Endometrial microvascular endothelial cells (primary cell): ENCODE results near the gene FRMPD4. TPM values are rescaled to one million over a fixed set of nuclear protein-coding genes. Genes with fewer than 3 reads are reported as not detected.

ENCODE experiments used
- in situ Hi-C: cut with HindIII; loops from 2 replicates; pipeline ENCODE4 v1.10.0; 2017; ENCODE audit warnings: low sequenced_read_pairs, low pct_unique_long_range_greater_than_20kb; ENCODE audit errors: inconsistent ontology term
- total RNA-seq: library from RNA; depleted of rRNA; stranded (reverse); fragments of >200 nt; gene quantifications from one replicate; pipeline ENCODE4 v1.2.3, GENCODE V29; 2015; ENCODE audit errors: inconsistent ontology term

The FRMPD4 gene
- total RNA-seq, 1 donor from 2014 or later = not detected

DNA sequence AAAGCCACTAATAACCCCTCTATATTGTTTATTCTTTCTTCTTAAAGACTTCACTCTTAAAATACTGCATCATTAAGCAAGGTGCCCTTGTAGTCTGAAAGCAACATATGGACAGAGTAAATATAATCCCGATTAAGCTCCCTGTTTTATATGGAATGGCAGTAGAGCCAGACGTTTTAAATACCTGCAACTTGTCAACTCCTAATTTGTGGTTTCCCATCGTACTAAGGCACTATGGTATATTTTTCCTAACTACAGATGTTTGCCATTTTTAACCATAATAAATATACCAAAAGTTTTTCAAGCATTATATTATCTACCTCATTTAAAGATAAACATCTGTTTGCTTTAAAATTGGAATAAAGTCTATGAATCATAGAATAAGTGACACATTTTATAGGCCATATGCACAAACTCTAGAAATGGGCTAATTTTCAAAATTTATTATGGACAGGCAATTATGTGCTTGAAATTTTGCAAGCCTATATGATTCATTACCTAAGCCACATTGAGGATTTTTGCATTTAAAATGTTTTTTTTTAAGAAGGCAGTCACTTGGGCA, 194.6 kb downstream of the FRMPD4 start:
- in situ Hi-C loops = no loop called here

DNA sequence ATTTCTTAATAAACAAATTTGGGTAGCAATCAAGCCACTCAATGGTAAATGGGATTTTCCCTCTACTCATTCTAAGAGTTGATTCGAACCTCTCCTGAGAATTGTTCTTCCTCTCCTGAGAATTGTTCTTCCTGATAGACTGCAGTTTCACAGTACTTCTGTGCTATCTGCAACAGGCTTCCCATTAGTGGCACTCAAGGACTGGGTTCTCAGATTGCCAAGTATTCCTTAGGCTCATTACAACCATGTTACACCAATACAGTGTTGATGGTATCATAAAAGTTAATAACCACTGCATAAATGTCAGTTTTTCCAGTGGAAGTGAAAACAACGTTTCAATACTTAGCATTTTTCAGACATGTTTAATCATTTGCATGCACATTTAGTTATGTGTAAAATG, 201.6 kb downstream of the FRMPD4 start:
- in situ Hi-C loops = no loop called here

DNA sequence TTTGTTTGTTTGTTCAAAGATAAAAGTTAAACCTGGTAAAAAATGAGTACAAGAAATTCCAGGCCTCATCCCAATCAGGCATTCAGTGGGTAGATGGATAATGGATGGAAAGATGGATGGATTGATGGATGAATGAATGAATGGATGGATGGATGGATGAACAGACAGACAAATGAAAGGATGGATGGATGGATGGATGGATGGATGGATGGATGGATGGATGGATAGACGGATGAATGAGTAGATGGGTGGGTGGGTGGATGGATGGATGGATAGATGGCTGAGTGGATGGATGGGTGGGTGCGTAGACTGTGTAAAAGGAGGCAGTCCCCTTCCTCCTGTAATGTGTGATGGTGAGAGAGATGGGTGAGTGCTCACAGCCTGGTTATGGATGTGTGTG, 206.7 kb downstream of the FRMPD4 start:
- in situ Hi-C loops = no loop called here

DNA sequence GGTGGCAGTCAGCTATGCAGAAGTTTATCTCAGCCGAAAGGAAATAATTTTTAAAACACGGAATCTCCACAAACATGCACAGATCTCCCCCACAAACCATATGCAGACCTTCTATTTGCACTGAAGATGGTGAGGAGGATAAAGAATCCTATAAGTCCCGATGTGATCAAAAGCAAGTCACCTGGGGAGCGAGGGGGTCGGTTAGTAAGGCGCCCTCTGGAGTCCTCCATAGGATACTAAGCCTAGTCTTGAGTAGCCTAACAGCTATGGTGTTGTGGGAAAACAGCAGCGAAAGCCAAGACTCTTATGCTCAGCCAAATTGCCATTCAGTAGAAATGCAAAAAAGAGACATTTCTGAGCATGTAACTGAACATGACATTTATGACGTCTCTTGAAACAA, 210.9 kb downstream of the FRMPD4 start:
- in situ Hi-C loops = no loop called here

DNA sequence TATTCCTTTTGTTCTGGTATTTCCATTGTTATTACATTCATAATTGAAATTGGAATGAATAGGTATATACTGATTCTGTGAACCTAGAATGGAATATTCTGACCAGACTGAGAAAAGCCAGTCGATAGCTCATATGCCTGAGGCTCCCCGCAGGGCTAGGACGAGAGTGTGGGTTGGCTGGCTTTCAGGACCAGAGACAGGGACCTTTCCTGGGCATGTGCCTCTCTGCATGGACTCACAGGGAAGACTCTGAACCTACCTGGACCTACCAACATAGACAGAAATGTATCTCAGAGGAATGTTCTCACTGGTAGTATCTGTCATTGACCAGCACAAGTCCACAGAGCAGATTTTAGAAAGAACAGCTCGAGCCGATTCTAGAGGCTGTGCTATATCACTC, 214.6 kb downstream of the FRMPD4 start:
- in situ Hi-C loops = no loop called here

DNA sequence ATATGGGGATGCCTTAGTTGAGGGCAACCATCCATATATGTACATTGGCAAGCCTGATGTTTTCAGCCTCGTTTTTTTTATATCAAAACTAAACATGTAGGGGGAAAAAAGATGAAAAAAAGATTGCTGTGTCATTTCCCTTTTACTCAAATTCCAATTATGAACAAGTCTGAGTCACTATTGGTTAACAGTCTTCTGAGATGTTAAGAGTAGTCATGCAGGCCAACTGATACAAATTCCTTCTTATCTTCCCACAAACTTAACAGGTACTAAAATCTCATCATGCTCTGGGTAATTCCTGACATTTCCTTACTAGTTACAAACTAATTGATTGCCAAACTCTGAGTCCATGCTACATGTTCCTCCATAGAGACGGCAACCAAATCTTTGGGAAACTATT, 222.1 kb downstream of the FRMPD4 start:
- in situ Hi-C loops = no loop called here

DNA sequence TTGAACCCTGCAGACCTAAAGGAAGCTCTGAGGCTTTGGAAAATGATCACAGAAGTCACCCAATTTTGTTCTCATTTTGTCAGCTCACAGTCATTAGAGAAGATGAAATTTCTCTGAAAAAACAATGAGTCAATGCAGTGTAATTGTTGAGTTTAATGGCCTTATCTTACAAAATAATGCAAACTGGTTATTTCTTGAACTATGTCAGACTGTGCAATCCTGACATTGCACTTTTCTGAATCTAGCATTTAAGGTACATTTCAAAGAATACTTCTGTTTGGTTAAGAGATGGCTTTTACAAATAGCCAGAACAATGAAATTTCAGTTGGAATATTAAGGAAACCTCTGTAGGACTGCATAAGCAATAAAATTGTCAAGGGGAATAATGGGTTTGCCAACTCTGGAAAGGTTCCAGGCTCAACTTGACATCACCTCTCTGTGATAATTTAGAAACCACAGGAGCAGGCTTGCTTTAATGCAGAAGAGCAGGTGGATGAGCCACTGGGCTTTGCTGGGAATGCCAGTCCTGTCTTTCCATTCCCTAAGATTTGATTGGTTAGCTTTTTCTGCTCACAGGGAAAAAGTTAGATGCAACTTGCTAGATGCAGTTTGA, 222.8 kb downstream of the FRMPD4 start:
- in situ Hi-C loops = no loop called here

DNA sequence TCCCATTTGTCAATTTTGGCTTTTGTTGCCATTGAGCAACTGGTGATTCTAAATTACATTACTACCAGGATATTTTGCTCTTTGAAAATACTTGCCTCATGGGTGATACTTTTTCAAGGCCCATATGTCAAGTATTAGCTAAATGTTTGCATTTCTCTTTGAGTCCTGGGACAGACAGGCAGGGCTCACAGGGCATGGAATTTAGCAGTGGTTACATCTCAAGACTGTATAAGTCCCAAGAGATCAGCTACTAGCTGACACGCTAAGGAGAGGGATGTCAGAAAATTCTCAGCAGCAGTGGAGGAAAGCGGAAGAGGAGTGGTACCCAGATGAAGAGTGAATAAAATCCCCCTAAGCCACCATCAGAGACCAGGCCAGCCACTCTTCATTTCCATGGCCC, 224.9 kb downstream of the FRMPD4 start:
- in situ Hi-C loops = no loop called here

DNA sequence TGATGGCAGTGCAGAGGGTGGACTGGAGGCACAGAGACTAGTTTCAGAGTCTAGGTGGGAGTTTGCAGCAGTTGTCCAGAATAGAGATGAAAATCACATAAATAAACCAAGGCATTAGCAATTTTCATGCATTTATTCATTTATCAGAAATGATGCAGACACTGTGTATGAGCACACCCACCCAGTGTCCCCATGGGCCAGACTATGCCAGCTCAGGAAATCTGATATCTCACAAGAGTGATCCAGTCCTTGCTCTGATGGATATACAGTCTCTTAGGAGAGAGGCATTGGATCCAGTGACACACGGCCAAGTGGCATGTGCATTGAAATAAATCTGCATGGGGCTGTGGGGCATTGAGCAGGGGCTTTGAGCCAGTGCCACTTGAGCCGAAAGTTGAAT, 228.2 kb downstream of the FRMPD4 start:
- in situ Hi-C loops = no loop called here

DNA sequence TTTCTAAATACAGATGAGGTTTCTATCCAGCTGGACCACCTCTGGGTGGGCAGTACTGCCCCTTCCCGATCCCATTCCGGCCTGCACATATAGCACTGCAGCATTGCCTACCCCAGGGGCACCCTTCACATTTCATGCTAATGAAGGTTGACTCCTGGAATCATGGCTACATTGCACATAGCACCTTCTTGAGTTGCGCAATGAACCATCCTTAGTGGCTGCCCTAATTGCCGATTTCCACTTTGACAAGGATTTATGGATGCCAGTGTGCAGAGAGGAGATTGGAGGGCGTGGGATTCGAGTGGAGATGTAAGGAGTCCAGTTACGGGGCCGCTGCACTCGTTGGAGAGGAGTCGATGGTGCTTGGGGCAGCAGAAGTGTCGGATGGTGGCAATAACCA, 229.0 kb downstream of the FRMPD4 start:
- in situ Hi-C loops = no loop called here

DNA sequence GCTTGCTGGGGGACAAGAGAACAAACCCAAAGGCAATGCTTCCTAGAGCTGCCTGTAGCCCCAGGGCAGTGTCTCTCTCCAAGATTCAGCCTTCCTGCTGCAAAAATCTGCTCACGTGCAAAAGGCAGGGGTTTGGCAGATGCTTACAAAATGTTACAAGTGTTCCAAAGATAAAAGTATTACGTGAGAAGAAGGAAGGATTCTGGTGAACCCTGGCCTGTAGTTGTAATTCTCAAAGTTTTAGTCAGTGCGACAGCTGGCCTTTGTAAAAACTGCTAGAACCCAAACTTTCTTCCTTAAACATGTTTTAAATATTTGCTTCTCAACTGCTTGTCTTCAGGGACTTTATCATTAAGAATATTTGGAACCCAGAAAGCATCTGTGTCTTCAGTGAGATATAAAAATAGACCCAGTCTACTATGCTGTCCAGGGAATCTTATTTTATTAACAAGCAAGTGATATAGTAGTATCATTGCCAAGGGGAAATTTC, 232.3 kb downstream of the FRMPD4 start:
- in situ Hi-C loops = no loop called here

DNA sequence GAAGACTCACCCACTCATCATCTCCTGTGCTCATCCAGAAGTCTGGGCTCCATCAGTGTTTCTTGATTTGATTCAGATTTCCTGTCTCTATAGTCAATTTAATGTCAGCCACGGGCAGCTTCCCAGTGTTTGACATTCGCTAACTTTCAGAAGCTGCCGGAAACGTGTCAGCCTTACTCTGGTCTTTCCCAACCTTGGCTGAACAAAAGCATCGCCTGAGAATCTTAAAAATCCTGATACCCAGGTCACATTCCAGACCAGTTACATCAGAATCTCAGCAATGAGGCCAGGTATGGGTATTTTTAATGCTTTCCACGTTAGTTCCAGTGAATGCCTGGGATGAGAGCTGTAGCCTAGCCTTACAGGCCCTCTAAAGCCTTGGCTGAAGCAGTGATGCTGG, 233.8 kb downstream of the FRMPD4 start:
- in situ Hi-C loops = no loop called here

DNA sequence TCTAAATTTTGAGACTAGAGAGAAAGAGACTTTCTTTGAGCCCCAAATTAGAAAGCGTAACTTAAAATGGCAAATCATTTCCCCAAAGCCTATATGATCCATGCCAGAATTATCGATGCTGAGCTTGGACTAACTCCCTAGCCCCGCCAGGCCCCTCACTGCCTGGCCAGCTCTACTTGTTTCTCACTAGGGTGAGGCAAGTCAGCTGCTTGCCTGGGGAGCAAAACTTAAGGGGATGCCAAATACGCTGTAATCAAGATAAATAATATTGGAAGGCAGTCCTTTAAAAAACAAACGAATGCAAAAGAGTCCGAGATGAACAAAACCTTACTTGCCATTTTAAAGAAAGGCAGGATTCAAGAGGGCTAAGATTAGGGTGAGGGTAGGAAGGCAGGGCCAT, 236.0 kb downstream of the FRMPD4 start:
- in situ Hi-C loops = no loop called here

DNA sequence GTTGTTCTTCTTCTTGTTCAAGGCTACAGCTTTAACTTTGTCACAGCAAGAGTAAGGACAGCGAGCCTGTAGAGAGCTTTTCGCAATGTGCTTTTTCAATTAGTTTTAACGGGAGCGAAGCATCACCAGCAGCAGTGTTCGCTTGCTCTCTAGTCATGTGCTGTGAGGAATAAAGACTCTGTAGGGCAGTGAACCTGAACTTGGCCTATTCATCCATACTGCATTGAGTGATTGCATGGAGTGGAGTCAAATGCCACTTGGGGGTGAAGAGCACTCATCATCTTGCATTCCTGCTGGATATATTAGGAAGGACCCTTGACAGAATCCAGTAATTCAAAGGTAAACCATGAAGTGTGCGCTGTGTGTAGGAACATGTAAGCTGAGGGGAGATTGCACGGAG, 240.0 kb downstream of the FRMPD4 start:
- in situ Hi-C loops = no loop called here

DNA sequence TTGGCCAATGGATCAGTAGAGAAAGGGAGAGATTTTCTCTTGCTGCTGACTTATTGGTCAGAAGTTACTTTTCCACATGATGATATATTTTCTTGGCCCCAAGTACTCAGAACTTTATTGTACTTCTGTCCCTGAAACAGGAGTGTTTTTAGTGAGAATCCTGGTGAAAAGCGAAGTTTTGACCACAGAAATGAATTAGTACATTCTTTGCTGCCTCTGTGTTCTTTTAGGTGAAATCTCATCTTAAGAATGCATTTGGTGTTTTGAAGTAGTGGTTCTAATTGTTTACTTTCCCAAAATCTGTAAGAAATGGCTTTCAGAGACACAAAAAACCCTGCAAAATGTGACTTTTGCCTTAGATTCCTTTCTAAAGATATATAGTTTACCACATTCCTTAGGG, 240.4 kb downstream of the FRMPD4 start:
- in situ Hi-C loops = no loop called here

DNA sequence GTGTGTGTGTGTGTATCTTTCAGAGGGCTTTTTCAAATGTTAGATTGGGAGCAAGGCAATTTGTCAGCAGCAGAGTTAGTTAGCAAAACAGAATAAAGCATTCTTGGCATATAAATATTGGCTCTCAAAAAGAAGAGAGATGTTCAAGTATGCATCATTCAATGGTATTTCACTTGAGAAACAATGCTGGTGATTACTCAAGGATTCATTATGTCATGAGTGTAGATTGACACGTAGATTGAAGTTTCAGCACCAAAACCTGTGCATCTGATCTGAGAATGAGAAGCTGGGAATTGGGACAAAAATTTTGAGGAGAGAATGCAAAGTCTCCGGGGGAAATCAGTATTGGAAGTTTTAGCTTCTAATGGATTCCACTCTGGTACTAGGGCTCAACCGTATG, 241.4 kb downstream of the FRMPD4 start:
- in situ Hi-C loops = no loop called here

DNA sequence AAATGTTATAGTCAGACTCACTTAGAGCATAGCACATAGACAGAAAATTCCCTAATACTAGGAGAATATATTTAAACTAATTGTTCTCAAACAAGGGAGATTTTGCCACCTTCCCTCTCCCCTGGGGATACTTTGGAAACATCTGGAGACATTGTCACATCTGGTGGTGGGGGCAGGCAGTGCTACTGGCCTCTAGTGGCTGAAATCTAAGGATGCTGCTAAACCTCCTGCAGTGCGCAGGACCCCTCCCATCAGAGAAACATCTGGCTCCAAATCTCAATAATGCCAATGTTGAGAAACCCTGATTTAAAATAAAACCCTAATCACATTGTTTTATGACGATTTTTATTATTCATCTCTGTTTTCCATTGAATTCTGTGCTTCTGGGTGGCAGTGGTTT, 244.9 kb downstream of the FRMPD4 start:
- in situ Hi-C loops = no loop called here

DNA sequence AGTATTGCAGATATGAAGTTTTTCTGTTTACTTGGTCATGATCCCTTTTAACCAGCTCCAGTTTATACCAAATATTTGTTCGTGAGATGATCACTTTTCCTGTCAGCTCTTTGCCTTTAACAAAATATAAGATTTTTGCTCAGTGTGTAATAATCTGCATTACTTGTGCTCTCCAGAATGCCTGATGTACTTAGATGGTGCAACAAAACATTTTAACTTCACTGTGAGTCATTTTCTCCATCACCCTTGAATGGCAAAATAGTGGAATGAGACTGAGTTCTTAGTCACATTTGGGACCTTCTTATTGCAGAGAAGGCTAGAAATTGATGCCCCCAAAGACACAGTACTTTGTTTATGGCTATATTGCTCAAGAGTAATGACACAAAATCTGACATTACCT, 252.0 kb downstream of the FRMPD4 start:
- in situ Hi-C loops = no loop called here

DNA sequence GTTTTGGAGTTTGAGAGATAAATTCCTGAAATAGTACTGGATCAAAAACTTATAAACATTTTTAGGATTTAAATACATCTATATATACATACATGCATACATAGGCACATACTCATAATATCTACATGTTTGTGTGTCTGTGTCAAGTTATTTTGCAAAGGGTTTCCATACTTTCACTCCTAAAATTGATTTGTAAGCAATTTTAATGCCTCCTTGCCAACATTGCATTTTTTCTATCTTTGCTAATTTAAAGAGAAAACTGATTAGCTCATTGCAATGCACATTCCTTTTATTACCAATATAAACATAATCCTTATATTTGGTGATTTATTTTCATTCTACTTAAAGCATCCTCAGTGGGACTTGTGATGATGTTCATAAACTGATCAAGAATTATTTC, 258.3 kb downstream of the FRMPD4 start:
- in situ Hi-C loops = no loop called here

DNA sequence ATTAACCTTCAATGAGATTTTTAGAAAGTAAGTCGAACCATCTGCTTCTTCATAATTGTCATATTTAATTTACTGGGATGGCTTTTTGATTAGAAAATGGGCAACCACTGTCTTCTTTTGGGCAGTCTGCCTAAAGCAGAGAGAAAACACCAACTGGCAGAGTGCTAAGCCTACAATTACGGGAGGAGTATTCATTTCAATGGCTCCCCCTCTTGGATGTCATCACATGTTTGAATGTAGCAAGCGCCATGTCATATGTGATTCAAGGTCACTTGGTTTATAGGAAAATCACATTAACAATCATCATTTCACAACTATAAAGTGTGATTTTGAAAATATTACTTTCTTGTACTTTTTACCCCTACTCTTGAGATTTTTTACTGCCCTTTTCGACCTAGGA, 261.9 kb downstream of the FRMPD4 start:
- in situ Hi-C loops = no loop called here

DNA sequence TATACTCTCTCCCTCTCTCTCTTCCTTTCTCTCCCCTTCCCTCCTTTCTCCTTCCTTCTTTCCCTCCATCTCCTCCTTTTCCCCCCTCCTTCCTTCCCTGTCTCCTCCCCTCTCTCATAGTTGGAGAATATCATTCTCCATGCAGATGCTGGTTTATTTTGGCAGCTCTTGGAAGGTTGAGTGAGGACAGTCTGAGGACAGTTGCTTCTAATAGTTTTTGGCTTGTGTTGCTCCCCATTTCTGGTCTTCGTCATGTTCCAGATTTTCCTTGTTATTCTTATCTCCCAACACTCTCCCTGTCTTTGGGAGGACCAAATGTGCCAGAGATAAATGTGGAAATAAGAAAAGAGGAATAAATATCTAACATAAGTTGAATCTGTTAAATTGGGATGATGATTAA, 263.0 kb downstream of the FRMPD4 start:
- in situ Hi-C loops = no loop called here
